H9 (cell line): ENCODE measurements around the gene NBEAL2. TPM values are rescaled to one million over a fixed set of nuclear protein-coding genes. Genes with fewer than 3 reads are reported as not detected.
A peak's percentile ranks its signal among the peaks of the same experiment; 100 is the strongest.

Experiments
- DNase-seq: peaks from one replicate; pipeline ENCODE4 v3.0.0-alpha.2; 2017
- H2AFZ ChIP-seq: one replicate; pipeline ENCODE4 v1.6.1; 2013; ENCODE audit warnings: mild to moderate bottlenecking, low read length, control low read depth, moderate library complexity
- H2AK5ac ChIP-seq: 2 replicates; pipeline ENCODE4 v1.6.1; 2013; ENCODE audit warnings: low read length, control low read depth, mixed read lengths; ENCODE audit not compliant: insufficient read length
- H2BK120ac ChIP-seq: one replicate; pipeline ENCODE4 v1.6.1; 2013; ENCODE audit warnings: low read depth, mild to moderate bottlenecking, low read length, control low read depth, inconsistent platforms; ENCODE audit not compliant: poor library complexity, severe bottlenecking
- H2BK12ac ChIP-seq: 2 replicates; pipeline ENCODE4 v1.6.1; 2013; ENCODE audit warnings: low read length, control low read depth, mixed read lengths, low read depth; ENCODE audit not compliant: insufficient read length
- H2BK15ac ChIP-seq: 2 replicates; pipeline ENCODE4 v1.6.1; 2013; ENCODE audit warnings: low read depth, low read length, control low read depth
- H2BK20ac ChIP-seq: one replicate; pipeline ENCODE4 v1.6.1; 2013; ENCODE audit warnings: low read depth, mild to moderate bottlenecking, low read length, control low read depth, inconsistent platforms; ENCODE audit not compliant: poor library complexity, severe bottlenecking
- H2BK5ac ChIP-seq: 2 replicates; pipeline ENCODE4 v1.6.1; 2013; ENCODE audit warnings: low read length, control low read depth, mixed read lengths; ENCODE audit not compliant: insufficient read length
- H3K14ac ChIP-seq: 2 replicates; pipeline ENCODE4 v1.6.1; 2013; ENCODE audit warnings: low read length, control low read depth; ENCODE audit not compliant: insufficient read depth
- H3K18ac ChIP-seq: 2 replicates; pipeline ENCODE4 v1.6.1; 2013; ENCODE audit warnings: low read depth, mild to moderate bottlenecking, mixed read lengths, low read length, control low read depth; ENCODE audit not compliant: insufficient read length
- H3K23ac ChIP-seq: 2 replicates; pipeline ENCODE4 v1.6.1; 2013; ENCODE audit warnings: low read length, control low read depth, mixed read lengths, low read depth; ENCODE audit not compliant: insufficient read length
- H3K23me2 ChIP-seq: 2 replicates; pipeline ENCODE4 v1.6.1; 2013; ENCODE audit warnings: low read depth, mild to moderate bottlenecking, mixed read lengths, low read length, control low read depth; ENCODE audit not compliant: insufficient read length, poor library complexity, severe bottlenecking
- H3K27ac ChIP-seq: 2 replicates; pipeline ENCODE4 v1.5.1; 2013; ENCODE audit warnings: low read length, control low read depth, mixed read lengths, low read depth; ENCODE audit not compliant: insufficient read length
- H3K27me3 ChIP-seq: 2 replicates; pipeline ENCODE4 v1.6.1; 2013; ENCODE audit warnings: low read length, control low read depth, inconsistent platforms; ENCODE audit not compliant: insufficient read depth
- H3K4ac ChIP-seq: 2 replicates; pipeline ENCODE4 v1.6.1; 2013; ENCODE audit warnings: low read depth, mild to moderate bottlenecking, control low read depth, inconsistent platforms, low read length, moderate library complexity
- H3K4me1 ChIP-seq: 2 replicates; pipeline ENCODE4 v1.6.1; 2013; ENCODE audit warnings: low read length, control low read depth, inconsistent platforms; ENCODE audit not compliant: insufficient read depth
- H3K4me2 ChIP-seq: 2 replicates; pipeline ENCODE4 v1.6.1; 2013; ENCODE audit warnings: low read length, control low read depth, mixed read lengths; ENCODE audit not compliant: insufficient read length, insufficient read depth
- H3K56ac ChIP-seq: 2 replicates; pipeline ENCODE4 v1.6.1; 2013; ENCODE audit warnings: low read depth, mild to moderate bottlenecking, mixed read lengths, low read length, control low read depth; ENCODE audit not compliant: insufficient read length
- H3K79me1 ChIP-seq: 2 replicates; pipeline ENCODE4 v1.6.1; 2013; ENCODE audit warnings: low read depth, mild to moderate bottlenecking, moderate library complexity, low read length, control low read depth, inconsistent platforms; ENCODE audit not compliant: insufficient read depth, poor library complexity, severe bottlenecking
- H3K79me2 ChIP-seq: 2 replicates; pipeline ENCODE4 v1.6.1; 2013; ENCODE audit warnings: low read length, control low read depth, inconsistent platforms; ENCODE audit not compliant: insufficient read depth
- H3K9ac ChIP-seq: 2 replicates; pipeline ENCODE4 v1.6.1; 2013; ENCODE audit warnings: low read length, control low read depth, mixed read lengths; ENCODE audit not compliant: insufficient read length; ENCODE audit errors: extremely low read depth
- H3K9me3 ChIP-seq: one replicate; pipeline ENCODE4 v1.6.1; 2013; ENCODE audit warnings: low read depth, low read length, inconsistent platforms; ENCODE audit not compliant: control insufficient read depth
- H3T11ph ChIP-seq: one replicate; pipeline ENCODE4 v1.6.1; 2013; ENCODE audit warnings: mild to moderate bottlenecking, low read length, control low read depth, inconsistent platforms
- H4K20me1 ChIP-seq: one replicate; pipeline ENCODE4 v1.6.1; 2013; ENCODE audit not compliant: control insufficient read depth, insufficient read length, insufficient read depth
- H4K5ac ChIP-seq: 2 replicates; pipeline ENCODE4 v1.6.1; 2013; ENCODE audit warnings: low read depth, mild to moderate bottlenecking, mixed read lengths, low read length, control low read depth; ENCODE audit not compliant: insufficient read length
- H4K8ac ChIP-seq: replicated peaks from 2 replicates; pipeline ENCODE4 v1.6.1; 2013; ENCODE audit warnings: low read length, control low read depth, mixed read lengths, low read depth; ENCODE audit not compliant: insufficient read length
- H4K91ac ChIP-seq: 2 replicates; pipeline ENCODE4 v1.6.1; 2013; ENCODE audit warnings: low read depth, mild to moderate bottlenecking, moderate library complexity, mixed read lengths, low read length, control low read depth; ENCODE audit not compliant: insufficient read length
- H3K27ac Mint-ChIP-seq, 3 experiments: 2 replicates in 2 of 3; 3 replicates in 1 of 3; pipeline ENCODE4 v1.8.0; 2020 to 2021; ENCODE audit warnings: mixed read lengths in 3 of 3, mild to moderate bottlenecking in 1 of 3, moderate library complexity in 1 of 3
- H3K27me3 Mint-ChIP-seq: 2 replicates; pipeline ENCODE4 v1.8.0; 2021; ENCODE audit warnings: low read depth, mild to moderate bottlenecking, moderate library complexity, mixed read lengths
- H3K36me3 Mint-ChIP-seq, 3 experiments: 2 replicates in 2 of 3; 3 replicates in 1 of 3; pipeline ENCODE4 v1.8.0; 2020 to 2021; ENCODE audit warnings: low read depth in 3 of 3, mixed read lengths in 3 of 3; ENCODE audit not compliant: insufficient read depth in 1 of 3
- H3K4me1 Mint-ChIP-seq, 2 experiments: 2 replicates each; pipeline ENCODE4 v1.8.0; 2020; ENCODE audit warnings: mixed read lengths in 2 of 2
- H3K4me3 Mint-ChIP-seq, 2 experiments: 2 replicates in 1 of 2; 3 replicates in 1 of 2; pipeline ENCODE4 v1.8.0; 2020 to 2021; ENCODE audit warnings: mild to moderate bottlenecking in 2 of 2, mixed read lengths in 2 of 2, moderate library complexity in 1 of 2
- H3K9me3 Mint-ChIP-seq, 2 experiments: 2 replicates in 1 of 2; 3 replicates in 1 of 2; pipeline ENCODE4 v1.8.0; 2020; ENCODE audit warnings: mild to moderate bottlenecking in 2 of 2, mixed read lengths in 2 of 2, moderate library complexity in 1 of 2
- CTCF ChIP-seq: fragments of 200-600 bp; sonication (generic); conservative IDR thresholded peaks from 3 replicates; pipeline ENCODE4 v1.8.0; 2021; ENCODE audit warnings: antibody characterized with exemption, mild to moderate bottlenecking
- WGBS: extraction: QIAGEN DNeasy Blood & Tissue Kit; methylation state at CpG from one replicate; pipeline ENCODE4 v1.1.7; 2013; ENCODE audit warnings: missing lambda C conversion rate, low lambda C conversion rate, mixed read lengths; ENCODE audit not compliant: insufficient read length; ENCODE audit errors: extremely low coverage; 5-methylcytosine and 5-hydroxymethylcytosine counted together
- total RNA-seq: library from RNA; stranded (reverse); gene quantifications from 2 replicates; pipeline ENCODE4 v1.2.1, GENCODE V29; 2021

The NBEAL2 gene
- total RNA-seq, 1 experiment from 2014 or later: 52.1 TPM

- H3K27me3 ChIP-seq: no peaks in the 10 kb centered on the region
- no peak overlapping the region for H3K23ac ChIP-seq
- H3K23me2 ChIP-seq: no peaks in the 10 kb centered on the region
- H3K27ac ChIP-seq: no peak overlapping the region
- H2BK20ac ChIP-seq: no peak overlapping the region
- H3K79me1 ChIP-seq: no peaks in the 10 kb centered on the region
- no peak overlapping the region for H3K18ac ChIP-seq
- no peak overlapping the region for H4K8ac ChIP-seq
- peaks cover under 1% of the 10 kb centered on the region for H4K20me1 ChIP-seq
- peaks cover 15 to 20% of the 10 kb centered on the region in 2 experiments for H3K4me1 Mint-ChIP-seq
- no peak for TF ChIP-seq CTCF
- no peak overlapping the region for H3T11ph ChIP-seq
- no peaks in the 10 kb centered on the region for H3K79me2 ChIP-seq
- H3K4me1 ChIP-seq: no peaks in the 10 kb centered on the region
- peak; percentile 29 for DNase-seq
- no peak overlapping the region for H2AFZ ChIP-seq
- no peak overlapping the region for H3K27ac Mint-ChIP-seq
- H4K91ac ChIP-seq: no peak overlapping the region
- no peaks in the 10 kb centered on the region for H3K9me3 ChIP-seq
- H3K4ac ChIP-seq: no peak overlapping the region
- H3K14ac ChIP-seq: no peak overlapping the region
- H2BK5ac ChIP-seq: no peak overlapping the region
- no peaks in the 10 kb centered on the region for H3K9me3 Mint-ChIP-seq
- no peaks in the 10 kb centered on the region for H3K27me3 Mint-ChIP-seq
- no peak overlapping the region for H3K9ac ChIP-seq
- no peak overlapping the region for H3K4me2 ChIP-seq
- H2AK5ac ChIP-seq: no peak overlapping the region
- H2BK120ac ChIP-seq: no peak overlapping the region
- H2BK15ac ChIP-seq: no peak overlapping the region
- peaks cover 5 to 40% (median 37%) of the 10 kb centered on the region in 3 experiments; a peak in 6 of 7 replicates for H3K36me3 Mint-ChIP-seq
- no CpG with 5 or more reads among the region's 6 CpGs for WGBS
- no peak overlapping the region for H3K56ac ChIP-seq
- H4K5ac ChIP-seq: no peak overlapping the region
- no peak overlapping the region for H2BK12ac ChIP-seq
- no peak overlapping the region for H3K4me3 Mint-ChIP-seq
These were observed 38.2 kb downstream of the NBEAL2 start for GRCh38 chr3:47017504-47018268.
